Activated naive CD4-positive, alpha-beta T cell treated with anti-CD3 and anti-CD28 coated beads for 36 hours (primary cell): ENCODE results near the gene SVBP. TPM values are rescaled to one million over a fixed set of nuclear protein-coding genes. Genes with fewer than 3 reads are reported as not detected.
A peak's percentile ranks its signal among the peaks of the same experiment; 100 is the strongest.

Experiments
- CTCF ChIA-PET: fragments of 350-600 bp; sonication (Branson Sonifier 250); formaldehyde crosslinking; loops from one replicate; lab custom pipeline; 2021; ENCODE audit warnings: antibody characterized with exemption; lab: Charles Lee
- DNase-seq: peaks from one replicate; pipeline ENCODE4 v3.0.0-alpha.2; 2020
- H3K27ac Mint-ChIP-seq: one replicate; pipeline ENCODE4 v1.8.0; 2021; ENCODE audit warnings: mild to moderate bottlenecking, mixed read lengths
- H3K27me3 Mint-ChIP-seq: one replicate; pipeline ENCODE4 v1.8.0; 2021; ENCODE audit warnings: low read depth, mixed read lengths
- H3K36me3 Mint-ChIP-seq: one replicate; pipeline ENCODE4 v1.8.0; 2021; ENCODE audit warnings: low read depth, mixed read lengths
- H3K4me1 Mint-ChIP-seq: one replicate; pipeline ENCODE4 v1.8.0; 2021; ENCODE audit warnings: low read depth, mixed read lengths
- H3K4me3 Mint-ChIP-seq: one replicate; pipeline ENCODE4 v1.8.0; 2021; ENCODE audit warnings: mild to moderate bottlenecking, moderate library complexity, mixed read lengths
- H3K9me3 Mint-ChIP-seq: one replicate; pipeline ENCODE4 v1.8.0; 2021; ENCODE audit warnings: mixed read lengths
- intact Hi-C: fragments of 100-400 bp; cut with micrococcal nuclease; formaldehyde crosslinking; loops from one replicate; pipeline ENCODE4 v1.15.1; 2023
- total RNA-seq, 2 experiments: library from RNA; stranded (reverse); gene quantifications; one replicate each; pipeline ENCODE4 v1.2.3, GENCODE V29; 2021

The SVBP gene
- total RNA-seq, 2 experiments from 2014 or later = 16.4 to 17.0 TPM

GRCh38 chr1:42848823-42849537 is 31.8 kb upstream of the SVBP start:
- DNase-seq = no peak
- H3K4me1 Mint-ChIP-seq = peaks cover 28% of the 10 kb centered on the region
- H3K27me3 Mint-ChIP-seq = no peaks in the 10 kb centered on the region
- H3K4me3 Mint-ChIP-seq = no peak overlapping the region
- CTCF ChIA-PET = interaction anchor here (1.2 kb wide), 1 partner anchor 223 kb away, joined by 3 read pairs; no protein-coding TSS in a partner anchor
- peaks cover 33% of the 10 kb centered on the region for H3K36me3 Mint-ChIP-seq
- intact Hi-C loops = loop anchor here (5.0 to 10.0 kb wide), 3 partner anchors 108 to 384 kb away; partner anchors contain the start of genes CCDC30, SLC2A1 and YBX1
- peaks cover 19% of the 10 kb centered on the region for H3K9me3 Mint-ChIP-seq
- H3K27ac Mint-ChIP-seq = no peak overlapping the region

- Mint-ChIP-seq H3K27me3 (no peaks in the 10 kb centered on the region), H3K4me3 (peak overlapping the region; percentile 82), H3K4me1 (peaks cover 28% of the 10 kb centered on the region), H3K27ac (peak overlapping the region; percentile 68), H3K36me3 (peaks cover 36% of the 10 kb centered on the region), H3K9me3 (peaks cover 16% of the 10 kb centered on the region)
- peak; percentile 26 for DNase-seq
- CTCF ChIA-PET = interaction anchor here (0.6 to 2.8 kb wide), 7 partner anchors 10 to 226 kb away, joined by 3 to 10 read pairs (median 3); no protein-coding TSS in a partner anchor
- intact Hi-C loops = loop anchor here (2.0 to 10.0 kb wide), 4 partner anchors 109 to 383 kb away; partner anchors contain the start of genes CCDC30, PPIH, SLC2A1 and YBX1
Measured at GRCh38 chr1:42847721-42848460, 30.7 kb upstream of the SVBP start.

DNA sequence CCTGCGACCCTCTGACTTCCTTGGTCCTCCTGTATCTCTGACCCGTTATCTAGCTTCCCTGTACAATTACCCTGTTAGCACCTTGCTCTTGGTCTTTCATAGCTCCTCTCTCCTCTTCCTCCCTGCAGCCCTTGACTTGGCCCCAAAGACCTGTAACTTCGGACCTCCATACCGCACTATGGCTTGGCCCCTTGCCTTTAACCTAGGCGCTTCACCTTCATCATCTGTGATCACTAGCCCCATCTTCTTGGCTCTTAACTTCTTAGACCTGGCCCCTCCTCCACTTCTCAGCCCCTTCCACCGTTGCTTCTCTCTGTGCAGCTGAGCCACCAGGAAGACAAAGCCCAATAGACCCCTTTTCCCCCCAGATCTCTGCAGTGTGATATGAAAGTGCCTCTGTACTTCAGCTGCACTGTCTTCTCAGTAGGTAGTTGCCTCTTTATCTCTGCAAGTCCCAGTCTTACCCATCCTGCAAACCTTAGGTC is 30.0 kb upstream of the SVBP start:
- Mint-ChIP-seq H3K9me3 (peaks cover 12% of the 10 kb centered on the region), H3K4me1 (peaks cover 28% of the 10 kb centered on the region), H3K27ac (peak overlapping the region; percentile 68), H3K36me3 (peaks cover 33% of the 10 kb centered on the region), H3K27me3 (no peaks in the 10 kb centered on the region), H3K4me3 (peak overlapping the region; percentile 82)
- no peak for DNase-seq
- CTCF ChIA-PET = interaction anchor here (0.6 to 2.8 kb wide), 10 partner anchors 9 to 226 kb away, joined by 3 to 10 read pairs (median 3); partner anchors contain the start of genes ERMAP and SVBP
- intact Hi-C loops = loop anchor here (2.0 to 10.0 kb wide), 4 partner anchors 110 to 382 kb away; partner anchors contain the start of genes CCDC30, PPIH, SLC2A1 and YBX1

DNA sequence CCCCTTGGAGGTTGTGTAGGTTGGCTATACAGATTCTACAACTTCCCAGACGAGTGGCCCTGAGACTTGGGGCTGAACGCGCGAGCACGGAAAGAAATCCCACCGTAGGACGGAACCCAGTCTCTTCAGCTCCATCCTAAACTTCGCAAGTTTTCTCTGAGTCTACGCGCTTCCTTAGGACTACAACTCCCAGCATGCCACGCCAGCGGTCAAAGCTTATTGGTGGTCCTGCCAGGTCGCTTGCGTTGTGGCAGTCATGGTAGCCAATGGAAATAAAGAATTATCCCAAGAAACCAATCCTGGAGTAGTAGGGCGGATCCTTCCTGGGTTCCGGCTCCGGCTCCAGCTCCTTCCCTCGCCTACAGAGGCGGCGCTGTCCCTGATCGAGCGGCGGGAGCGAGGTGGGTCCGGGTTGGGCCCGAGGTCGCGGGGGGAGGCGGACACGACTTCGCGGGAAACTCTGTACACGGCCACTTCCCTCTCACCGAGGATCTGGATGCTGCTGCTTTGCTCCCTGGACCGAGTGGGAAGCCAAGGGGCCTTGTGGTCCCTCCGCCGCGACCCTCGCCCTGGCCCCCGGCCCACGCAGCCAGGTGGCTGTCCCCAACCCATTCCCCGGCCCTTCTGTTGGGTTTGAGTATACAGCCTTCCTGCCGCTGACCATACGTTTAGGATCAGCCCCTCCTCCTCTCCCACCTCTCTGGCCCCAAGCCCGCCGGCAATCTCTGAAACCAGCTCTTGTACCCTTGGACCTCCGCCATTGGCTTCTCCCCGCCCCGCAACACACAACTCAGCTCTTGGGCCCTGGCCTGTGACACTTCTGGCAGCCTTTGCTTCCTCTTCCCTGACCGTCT is 29.3 kb upstream of the SVBP start, which contains the start of gene ZNF691:
TSS of gene ZNF691 (plus strand) at position 357 of the 854 bp plus-strand sequence. CDS start 3,046 bp downstream, outside the sequence.
- H3K9me3 Mint-ChIP-seq = peaks cover 12% of the 10 kb centered on the region
- H3K4me3 Mint-ChIP-seq = peak within 1 kb of the TSS; percentile 82
- peak; percentile 95 for DNase-seq
- H3K27ac Mint-ChIP-seq = peak within 1 kb of the TSS; percentile 74
- intact Hi-C loops = loop anchor here (1.0 to 10.0 kb wide), 7 partner anchors 29 to 382 kb away; partner anchors contain the start of genes C1orf50, CCDC30, ERMAP and P3H1
- CTCF ChIA-PET = interaction anchor here (0.6 to 2.8 kb wide), 14 partner anchors 8 to 270 kb away, joined by 3 to 10 read pairs (median 3); partner anchors contain the start of genes ERMAP and SVBP
- H3K27me3 Mint-ChIP-seq = no peaks in the 10 kb centered on the region
- H3K4me1 Mint-ChIP-seq = peaks cover 28% of the 10 kb centered on the region
- peaks cover 36% of the 10 kb centered on the region for H3K36me3 Mint-ChIP-seq

DNA sequence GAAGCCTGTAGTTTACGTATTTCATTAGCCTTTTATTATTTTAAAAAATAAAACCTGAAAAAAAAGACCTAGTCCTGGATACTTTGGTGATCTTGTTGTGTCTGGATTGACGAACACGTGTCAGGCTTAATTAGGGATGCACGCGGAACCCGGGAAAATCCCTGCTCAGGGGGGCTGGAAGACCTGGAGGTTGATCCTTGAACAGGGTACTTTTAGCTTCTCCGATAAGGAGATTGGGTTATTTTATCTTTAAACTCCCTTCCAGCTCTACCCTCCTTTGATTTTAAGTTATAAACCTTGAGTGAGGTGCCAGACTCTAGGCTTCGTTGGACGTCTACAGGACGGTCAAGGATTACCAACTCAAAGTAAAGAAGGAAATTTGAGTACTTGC is 28.7 kb upstream of the SVBP start:
- H3K27me3 Mint-ChIP-seq = no peaks in the 10 kb centered on the region
- H3K36me3 Mint-ChIP-seq = peaks cover 30% of the 10 kb centered on the region
- peaks cover 28% of the 10 kb centered on the region for H3K4me1 Mint-ChIP-seq
- peak; percentile 32 for DNase-seq
- peaks cover 7% of the 10 kb centered on the region for H3K9me3 Mint-ChIP-seq
- H3K4me3 Mint-ChIP-seq = peak overlapping the region; percentile 82
- intact Hi-C loops = loop anchor here (1.0 to 10.0 kb wide), 7 partner anchors 29 to 381 kb away; partner anchors contain the start of genes C1orf50, CCDC30, ERMAP and P3H1
- H3K27ac Mint-ChIP-seq = peak overlapping the region; percentile 74
- CTCF ChIA-PET = interaction anchor here (0.6 to 2.8 kb wide), 9 partner anchors 11 to 269 kb away, joined by 3 to 10 read pairs (median 3); partner anchors contain the start of genes ERMAP and SVBP

DNA sequence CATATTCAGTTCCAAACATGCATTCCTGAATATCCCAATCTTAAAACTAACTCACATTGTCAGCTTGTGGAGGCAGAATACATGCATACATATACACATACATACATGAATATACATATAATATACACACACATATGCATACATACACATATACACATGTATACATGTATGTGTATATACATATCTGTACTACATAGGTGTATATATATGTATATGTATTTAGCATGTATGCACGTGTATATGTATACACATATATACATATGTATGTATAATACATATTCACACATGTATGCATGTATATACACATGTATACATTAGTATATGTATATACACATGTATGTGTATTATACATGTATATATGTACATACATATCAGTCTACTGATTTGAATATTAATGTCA is 28.0 kb upstream of the SVBP start:
- H3K9me3 Mint-ChIP-seq = peaks cover 4% of the 10 kb centered on the region
- CTCF ChIA-PET = no interaction called here
- DNase-seq = no peak
- no peak overlapping the region for H3K4me3 Mint-ChIP-seq
- peaks cover 28% of the 10 kb centered on the region for H3K4me1 Mint-ChIP-seq
- H3K36me3 Mint-ChIP-seq = peaks cover 23% of the 10 kb centered on the region
- no peaks in the 10 kb centered on the region for H3K27me3 Mint-ChIP-seq
- intact Hi-C loops = loop anchor here (5.0 to 10.0 kb wide), 3 partner anchors 112 to 380 kb away; partner anchors contain the start of genes CCDC30, SLC2A1 and YBX1
- no peak overlapping the region for H3K27ac Mint-ChIP-seq

GRCh38 chr1:42844592-42845140 is 27.5 kb upstream of the SVBP start:
- H3K27ac Mint-ChIP-seq = no peak overlapping the region
- H3K9me3 Mint-ChIP-seq = peaks cover under 1% of the 10 kb centered on the region
- CTCF ChIA-PET = no interaction called here
- no peak overlapping the region for H3K4me3 Mint-ChIP-seq
- intact Hi-C loops = loop anchor here (5.0 to 10.0 kb wide), 3 partner anchors 113 to 380 kb away; partner anchors contain the start of genes CCDC30, SLC2A1 and YBX1
- peaks cover 25% of the 10 kb centered on the region for H3K4me1 Mint-ChIP-seq
- DNase-seq = peak; percentile 16
- no peaks in the 10 kb centered on the region for H3K27me3 Mint-ChIP-seq
- peaks cover 18% of the 10 kb centered on the region for H3K36me3 Mint-ChIP-seq

DNA sequence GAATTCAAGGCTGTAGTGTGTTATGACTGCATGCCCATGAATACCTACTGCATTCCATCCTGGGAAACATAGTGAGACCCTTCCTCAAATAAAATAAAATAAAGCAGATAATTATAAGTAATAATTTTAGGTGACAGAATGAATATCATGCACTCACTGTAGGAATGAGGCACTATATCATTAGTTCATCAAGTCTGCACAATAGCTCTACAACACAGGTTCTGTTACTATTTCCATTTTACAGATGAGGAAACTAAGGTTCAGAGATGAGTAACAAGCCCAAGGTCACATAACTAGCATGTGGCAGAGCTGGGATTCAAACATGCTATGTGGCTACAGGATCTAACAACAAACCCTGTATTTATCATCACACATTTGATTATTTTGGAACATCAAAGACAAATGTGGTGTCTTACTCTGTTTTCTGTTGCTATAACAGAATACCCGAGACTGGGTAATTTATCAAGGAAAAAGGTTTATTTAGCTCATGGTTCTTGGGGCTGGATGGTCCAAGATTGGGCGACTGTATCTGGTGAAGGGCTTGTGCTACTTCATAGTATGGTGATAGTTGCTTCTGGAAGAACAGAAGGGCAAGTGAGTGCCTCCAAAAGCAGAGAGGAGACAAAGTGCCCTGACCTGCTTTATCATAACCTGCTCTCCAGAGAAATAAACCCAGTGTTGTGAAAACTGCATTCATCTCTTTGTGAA is 24.4 kb upstream of the SVBP start:
- CTCF ChIA-PET = interaction anchor here (0.5 kb wide), 1 partner anchor 346 kb away, joined by 5 read pairs; no protein-coding TSS in a partner anchor
- Mint-ChIP-seq H3K4me1 (peaks cover 2% of the 10 kb centered on the region), H3K27ac (no peak overlapping the region), H3K27me3 (no peaks in the 10 kb centered on the region), H3K36me3 (peaks cover 10% of the 10 kb centered on the region), H3K9me3 (no peaks in the 10 kb centered on the region), H3K4me3 (no peak overlapping the region)
- DNase-seq = no peak
- intact Hi-C loops = loop anchor here (10.0 kb wide), 2 partner anchors 157 to 377 kb away; partner anchors contain the start of genes CCDC30 and YBX1

- CTCF ChIA-PET = interaction anchor here (0.5 kb wide), 1 partner anchor 347 kb away, joined by 5 read pairs; no protein-coding TSS in a partner anchor
- DNase-seq = no peak
- no peaks in the 10 kb centered on the region for H3K9me3 Mint-ChIP-seq
- no peak overlapping the region for H3K4me3 Mint-ChIP-seq
- intact Hi-C loops = loop anchor here (10.0 kb wide), 2 partner anchors 156 to 376 kb away; partner anchors contain the start of genes CCDC30 and YBX1
- H3K36me3 Mint-ChIP-seq = peaks cover 10% of the 10 kb centered on the region
- peaks cover 2% of the 10 kb centered on the region for H3K4me1 Mint-ChIP-seq
- no peak overlapping the region for H3K27ac Mint-ChIP-seq
- no peaks in the 10 kb centered on the region for H3K27me3 Mint-ChIP-seq
Measured at GRCh38 chr1:42841010-42841409, 23.8 kb upstream of the SVBP start.

DNA sequence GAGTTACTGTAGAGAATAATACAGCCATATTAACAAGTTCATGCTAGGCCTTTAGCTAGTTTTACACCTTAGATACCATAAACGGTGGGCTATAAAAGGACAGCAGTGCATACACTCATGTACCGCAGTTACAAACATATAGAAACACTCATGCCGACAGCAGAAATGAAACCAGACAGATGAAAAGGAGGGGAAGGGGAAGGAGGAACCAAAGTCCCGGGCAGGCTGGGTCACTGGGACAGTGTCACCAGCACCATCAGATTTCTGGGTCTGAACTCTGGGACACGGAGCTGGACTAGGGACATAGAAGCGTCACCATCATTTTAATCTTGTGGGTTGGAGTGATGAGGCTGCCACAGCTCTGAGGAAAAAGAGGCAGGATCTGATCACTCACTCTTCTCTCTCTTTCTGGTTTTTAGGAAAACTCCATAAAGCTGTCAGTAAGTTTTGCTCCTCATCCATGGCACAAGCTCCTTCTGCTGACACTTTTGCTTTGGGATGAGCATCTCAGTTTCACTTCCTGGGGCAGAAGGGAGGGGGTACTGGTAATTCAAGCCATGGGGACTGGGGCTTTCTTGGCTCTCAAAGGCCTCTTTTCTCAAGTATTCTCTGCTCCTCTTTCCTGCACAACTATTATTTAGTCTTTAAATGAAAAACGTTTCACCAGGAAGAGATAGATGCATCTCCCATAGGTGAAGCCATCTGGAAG is 21.4 kb upstream of the SVBP start:
- H3K27ac Mint-ChIP-seq = no peak overlapping the region
- no peak overlapping the region for H3K4me3 Mint-ChIP-seq
- DNase-seq = no peak
- no peaks in the 10 kb centered on the region for H3K9me3 Mint-ChIP-seq
- CTCF ChIA-PET = interaction anchor here (1.1 kb wide), 1 partner anchor 9 kb away, joined by 4 read pairs; no protein-coding TSS in a partner anchor
- no peaks in the 10 kb centered on the region for H3K4me1 Mint-ChIP-seq
- H3K27me3 Mint-ChIP-seq = no peaks in the 10 kb centered on the region
- intact Hi-C loops = no loop called here
- peaks cover 10% of the 10 kb centered on the region for H3K36me3 Mint-ChIP-seq
